ENCODE measurements around the gene SNRNP25.

The SNRNP25 gene

DNA sequence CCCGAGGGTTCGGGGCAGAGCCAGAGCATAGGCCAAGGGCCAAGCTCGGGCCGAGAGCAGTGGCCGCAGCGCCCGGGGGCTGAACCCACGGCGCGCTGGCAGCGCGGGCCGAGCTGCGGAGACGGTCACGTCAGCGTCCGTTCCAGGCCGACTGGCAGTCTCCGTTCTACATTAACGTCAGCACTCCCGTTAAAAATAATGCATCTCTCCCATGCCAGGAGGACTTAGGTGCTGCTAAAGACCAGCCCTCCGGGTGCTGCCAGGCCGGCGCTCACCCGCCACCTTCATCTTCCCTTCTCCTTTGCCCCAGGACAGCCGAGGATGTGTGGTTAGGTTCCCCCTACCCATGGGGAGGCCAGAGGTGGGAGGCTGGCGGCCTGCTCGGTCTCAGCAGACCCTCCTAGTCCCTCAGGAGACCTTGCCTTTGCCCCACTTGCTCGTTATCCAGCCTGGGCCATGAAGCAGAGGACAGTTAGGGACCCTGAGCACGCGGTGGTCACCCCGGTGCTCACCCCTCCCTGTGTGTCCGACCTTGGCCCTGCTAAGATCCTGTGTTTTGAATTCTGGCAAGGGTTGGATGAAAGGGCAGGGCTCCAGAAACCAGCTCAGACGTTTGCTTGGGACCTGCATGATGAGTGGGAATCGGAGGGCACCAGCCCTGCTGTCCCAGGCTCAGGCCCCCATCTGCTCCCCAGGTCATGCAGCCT is 25.0 kb downstream of the SNRNP25 start:
- peak in 1 of 2 donors; percentile 19 for DNase-seq

DNA sequence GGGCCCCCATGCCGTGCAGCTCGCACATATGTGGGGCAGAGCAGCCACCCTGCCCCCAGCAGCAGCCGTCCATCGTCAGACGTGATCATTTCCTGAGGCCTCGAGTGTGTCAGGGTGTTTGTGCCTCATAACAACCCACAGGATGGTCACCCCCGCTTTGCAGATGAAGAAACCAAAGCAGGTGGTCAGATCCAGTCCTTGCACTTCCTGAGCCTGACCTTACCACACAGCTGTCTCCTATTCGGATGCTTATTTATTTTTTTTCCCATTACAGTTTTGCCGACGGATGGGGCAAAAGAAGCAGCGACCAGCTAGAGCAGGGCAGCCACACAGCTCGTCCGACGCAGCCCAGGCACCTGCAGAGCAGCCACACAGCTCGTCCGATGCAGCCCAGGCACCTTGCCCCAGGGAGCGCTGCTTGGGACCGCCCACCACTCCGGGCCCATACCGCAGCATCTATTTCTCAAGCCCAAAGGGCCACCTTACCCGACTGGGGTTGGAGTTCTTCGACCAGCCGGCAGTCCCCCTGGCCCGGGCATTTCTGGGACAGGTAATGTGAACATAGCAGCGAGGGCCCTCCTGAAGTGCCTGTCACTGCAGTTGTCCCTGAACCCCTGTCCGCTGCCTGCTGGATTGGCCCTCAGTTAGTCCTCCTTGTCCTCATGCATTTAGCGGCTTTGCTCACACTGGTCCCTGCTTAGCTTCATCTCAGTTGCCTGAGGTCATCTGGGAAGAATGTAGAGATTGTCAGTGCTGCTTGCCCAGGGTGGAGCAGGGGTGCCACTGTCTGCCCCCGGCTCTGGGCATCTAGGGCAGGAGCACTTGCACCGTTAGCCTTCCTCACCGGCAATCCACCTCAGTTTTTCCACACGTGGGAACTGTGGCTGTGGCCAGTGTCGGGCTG is 25.8 kb downstream of the SNRNP25 start:
- DNase-seq = peak; percentile 53 to 85

GRCh38 chr16:83060-83603 is 29.5 kb downstream of the SNRNP25 start:
- DNase-seq = no peak

DNA sequence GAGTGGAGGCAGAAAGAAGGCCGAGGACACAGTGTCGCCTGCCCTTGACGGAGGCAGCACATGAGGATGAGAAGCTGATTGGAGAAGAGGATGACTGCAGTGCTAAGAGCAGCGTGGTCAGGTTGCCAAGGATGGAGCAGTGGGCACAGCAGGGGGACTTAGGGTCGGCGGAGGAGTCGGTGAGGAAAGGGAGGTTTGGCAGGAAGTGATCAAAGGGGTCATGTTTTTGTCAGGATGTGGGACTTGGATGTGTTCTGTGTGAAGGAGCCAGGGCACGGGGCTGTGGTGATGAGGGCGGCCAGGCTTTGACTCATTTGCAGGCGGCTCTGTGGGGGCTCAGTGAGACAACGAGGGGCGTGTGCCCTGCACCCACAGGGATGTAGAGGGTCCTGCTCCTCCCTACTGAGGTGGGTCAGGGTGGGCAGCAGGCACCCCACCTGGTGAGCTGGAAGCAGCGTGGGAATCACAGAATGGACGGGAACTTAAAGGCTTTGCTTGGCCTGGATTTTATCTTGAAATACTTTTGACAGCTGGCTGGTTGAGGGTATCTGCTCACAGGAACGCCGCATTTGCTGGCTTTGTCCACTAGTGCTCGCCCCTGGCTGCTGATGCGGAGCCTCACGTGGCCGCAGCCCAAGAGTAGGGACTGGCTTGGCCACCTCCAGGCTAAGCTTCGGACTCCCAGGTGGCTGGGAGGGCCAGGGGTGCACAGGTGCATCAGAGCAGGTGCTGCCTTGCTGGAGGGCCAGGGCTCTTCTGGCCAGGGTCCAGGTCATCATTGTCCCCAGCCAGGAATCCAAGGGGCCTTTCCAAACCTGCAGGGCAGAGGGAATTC is 30.4 kb downstream of the SNRNP25 start:
- DNase-seq = peak; percentile 34 to 56

- DNase-seq = peak; percentile 90 to 96
Measured at GRCh38 chr16:84718-85406, 31.2 kb downstream of the SNRNP25 start.

GRCh38 chr16:85407-85782 is 31.8 kb downstream of the SNRNP25 start:
- no peak for DNase-seq

GRCh38 chr16:85865-86264 is 32.2 kb downstream of the SNRNP25 start:
- DNase-seq = no peak

- no peak for DNase-seq
Measured at GRCh38 chr16:86483-86952, 32.9 kb downstream of the SNRNP25 start.

DNA sequence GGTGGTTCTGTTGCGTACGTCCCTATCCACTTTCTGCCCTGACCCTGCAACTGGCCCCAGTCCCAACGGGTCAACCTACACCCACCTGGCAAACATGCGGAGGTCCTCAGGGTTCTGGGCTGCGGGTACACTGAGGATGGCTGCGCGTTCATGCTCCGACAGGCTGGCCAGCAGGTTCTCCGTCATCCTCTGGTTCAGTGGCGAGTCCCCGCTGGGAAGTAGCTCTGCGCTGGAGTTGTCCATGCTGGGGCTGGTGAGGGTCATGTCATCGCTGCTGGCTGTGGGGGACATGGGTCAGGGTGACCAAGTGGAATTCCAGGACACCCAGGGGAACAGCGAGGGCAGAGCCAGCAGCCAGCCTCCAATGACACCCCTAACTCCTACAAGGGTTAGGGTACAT is 35.0 kb downstream of the SNRNP25 start:
- no peak for DNase-seq

DNA sequence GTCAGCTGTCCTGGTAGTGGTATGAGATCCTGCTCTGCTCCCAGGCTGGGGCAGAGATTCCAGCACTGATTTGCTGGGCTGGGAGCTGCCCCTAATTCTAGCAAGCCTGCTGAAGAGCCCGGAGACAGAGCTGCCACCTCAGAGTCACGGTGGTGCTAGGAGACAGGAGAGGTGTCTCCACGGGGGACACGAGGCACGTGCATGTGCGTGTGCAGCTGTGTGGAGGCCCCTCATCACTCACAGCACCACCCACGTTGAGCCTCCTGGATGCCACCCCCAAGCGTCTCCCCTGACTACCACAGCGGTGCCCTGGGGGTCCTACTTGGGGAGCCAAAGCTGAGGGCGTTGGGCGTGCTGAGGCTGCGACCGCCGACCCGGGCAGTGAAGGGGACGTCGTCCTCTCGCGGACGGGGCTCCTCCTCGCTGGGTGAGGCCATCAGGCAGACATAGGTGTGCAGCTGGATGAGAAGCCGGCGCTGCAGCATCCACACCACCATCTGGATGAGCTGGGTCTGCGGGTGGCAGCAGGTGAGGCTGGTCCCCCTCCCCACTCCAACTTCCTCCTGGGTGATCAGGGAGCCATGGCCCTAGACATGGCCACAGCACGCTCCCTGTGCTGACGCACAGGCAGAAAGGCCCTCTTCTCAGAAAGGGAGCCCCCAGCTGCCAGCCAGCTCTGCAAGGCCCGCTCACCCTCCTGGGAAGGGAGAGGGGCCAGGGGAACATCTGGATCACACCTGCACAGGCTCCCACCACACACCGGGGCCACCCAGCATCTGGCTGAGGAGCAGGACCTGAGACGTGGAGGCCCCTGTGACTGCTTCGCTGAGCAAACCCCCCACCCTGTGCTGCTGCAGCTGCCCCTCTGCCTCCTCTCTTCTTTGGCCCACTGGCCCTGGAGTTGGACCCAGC is 36.0 kb downstream of the SNRNP25 start:
- DNase-seq = no peak

DNA sequence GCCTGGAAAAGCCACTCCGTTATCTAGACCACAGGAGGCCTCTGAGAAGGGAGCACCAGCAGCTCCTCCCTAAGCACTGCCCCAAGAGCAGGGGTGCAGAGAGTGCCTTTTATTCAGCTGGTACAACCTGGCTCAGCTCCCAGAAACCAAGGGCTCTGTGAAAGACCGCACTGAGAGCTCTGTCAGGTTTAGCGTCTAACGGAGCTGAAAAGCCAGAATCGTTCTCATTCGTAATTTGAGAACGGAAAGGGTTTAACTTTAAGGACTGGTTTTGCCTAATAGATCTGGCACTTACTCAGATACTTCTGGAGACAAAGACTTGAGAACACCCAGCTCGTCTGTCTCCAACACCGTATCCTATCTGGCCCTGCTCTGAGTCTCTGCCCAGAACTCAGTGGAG is 37.9 kb downstream of the SNRNP25 start:
- no peak for DNase-seq

- DNase-seq = no peak
Measured at GRCh38 chr16:92431-93339, 39.1 kb downstream of the SNRNP25 start.

DNA sequence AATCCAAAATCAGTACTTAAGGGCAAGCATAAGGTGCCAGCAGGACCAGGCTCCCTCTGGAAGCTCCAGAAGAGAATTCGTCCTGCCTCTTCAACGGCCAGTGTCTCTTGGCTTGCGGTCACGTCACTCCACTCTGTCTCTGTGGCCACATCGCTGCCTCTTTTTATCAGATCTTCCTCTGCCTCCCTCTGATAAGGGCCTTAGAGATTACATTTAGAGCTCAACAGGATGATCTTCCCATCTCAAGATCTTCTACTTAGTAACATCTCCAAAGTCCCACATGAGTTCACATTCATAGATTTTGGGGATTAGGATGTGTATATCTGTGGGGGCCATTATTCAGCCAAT is 41.3 kb downstream of the SNRNP25 start:
- DNase-seq = no peak

- DNase-seq = peak; percentile 92 to 94
Measured at GRCh38 chr16:96935-97381, 43.3 kb downstream of the SNRNP25 start.

DNA sequence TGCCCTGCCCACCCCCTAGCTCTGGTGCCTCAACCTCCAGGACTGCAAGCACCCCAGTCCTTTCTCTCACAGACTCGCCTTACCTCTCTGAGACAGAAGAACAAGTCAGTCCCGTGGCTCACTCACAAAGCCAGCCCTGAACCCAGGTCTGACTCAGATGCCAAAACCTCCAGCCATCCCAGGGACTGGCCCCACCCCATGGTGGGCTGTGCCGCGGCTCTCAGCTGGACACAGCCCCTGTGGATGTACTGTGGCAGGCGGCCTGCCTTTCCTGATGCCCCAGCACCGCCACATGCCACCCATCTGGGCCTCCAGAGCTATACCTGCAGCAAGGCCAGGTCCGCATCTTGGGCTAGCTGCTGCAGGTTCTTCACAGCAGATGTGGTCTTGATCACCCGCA is 44.2 kb downstream of the SNRNP25 start:
- DNase-seq = no peak

GRCh38 chr16:100989-101388 is 47.4 kb downstream of the SNRNP25 start:
- no peak for DNase-seq

GRCh38 chr16:101586-101985 is 48.0 kb downstream of the SNRNP25 start:
- DNase-seq = no peak

- DNase-seq = no peak
Measured at GRCh38 chr16:102060-102855, 48.6 kb downstream of the SNRNP25 start.

- DNase-seq = peak; percentile 10 to 42
Measured at GRCh38 chr16:104355-104754, 50.7 kb downstream of the SNRNP25 start.
